ENCODE results near the gene CTSE.

Gene CTSE

GRCh38 chr1:206030191-206030590, 6.5 kb upstream of the CTSE start:
- DNase-seq, result peak; percentile 2
- no peak overlapping the region for H3K4me3 ChIP-seq (ENCODE audit: low read depth, low read length)
- peaks cover 21% of the 10 kb centered on the region for H3K27me3 ChIP-seq (ENCODE audit: insufficient read depth, low read depth, severe bottlenecking)
- no peak for TF ChIP-seq CTCF (IDR thresholded peaks at IDR 0.05; ENCODE audit: low read depth, low read length)
- H3K36me3 ChIP-seq, result no peaks in the 10 kb centered on the region
- H3K27ac ChIP-seq, result no peak overlapping the region
- H3K9me3 ChIP-seq (ENCODE audit: severe bottlenecking), result peaks cover 3% of the 10 kb centered on the region

- Histone ChIP-seq H3K9me3 (ENCODE audit: severe bottlenecking) (peaks cover 3% of the 10 kb centered on the region), H3K36me3 (no peaks in the 10 kb centered on the region), H3K27ac (no peak overlapping the region), H3K27me3 (ENCODE audit: insufficient read depth, low read depth, severe bottlenecking) (peaks cover 16% of the 10 kb centered on the region), H3K4me3 (ENCODE audit: low read depth, low read length) (no peak overlapping the region)
- TF ChIP-seq CTCF (IDR thresholded peaks at IDR 0.05; ENCODE audit: low read depth, low read length), result no peak
- DNase-seq, result peak; percentile 8
Observed at GRCh38 chr1:206029484-206029883, 5.8 kb upstream of the CTSE start.

GRCh38 chr1:206025283-206025820, 1.7 kb upstream of the CTSE start:
- peak; percentile 2 for DNase-seq
- Histone ChIP-seq H3K36me3 (no peaks in the 10 kb centered on the region), H3K9me3 (ENCODE audit: severe bottlenecking) (no peaks in the 10 kb centered on the region), H3K27ac (no peak overlapping the region), H3K4me3 (ENCODE audit: low read depth, low read length) (no peak overlapping the region), H3K27me3 (ENCODE audit: insufficient read depth, low read depth, severe bottlenecking) (peaks cover 50% of the 10 kb centered on the region)
- TF ChIP-seq CTCF (IDR thresholded peaks at IDR 0.05; ENCODE audit: low read depth, low read length), result no peak

- peaks cover 52% of the 10 kb centered on the region for H3K27me3 ChIP-seq (ENCODE audit: insufficient read depth, low read depth, severe bottlenecking)
- no peak overlapping the region for H3K4me3 ChIP-seq (ENCODE audit: low read depth, low read length)
- TF ChIP-seq CTCF (IDR thresholded peaks at IDR 0.05; ENCODE audit: low read depth, low read length), result no peak
- no peaks in the 10 kb centered on the region for H3K9me3 ChIP-seq (ENCODE audit: severe bottlenecking)
- no peaks in the 10 kb centered on the region for H3K36me3 ChIP-seq
- DNase-seq, result peak; percentile 10
- no peak overlapping the region for H3K27ac ChIP-seq
Observed at GRCh38 chr1:206022766-206023165, 929 bp downstream of the CTSE start.

GRCh38 chr1:206021626-206022365, 1.9 kb downstream of the CTSE start:
- Histone ChIP-seq H3K27me3 (ENCODE audit: insufficient read depth, low read depth, severe bottlenecking) (peaks cover 52% of the 10 kb centered on the region), H3K9me3 (ENCODE audit: severe bottlenecking) (no peaks in the 10 kb centered on the region), H3K36me3 (no peaks in the 10 kb centered on the region), H3K4me3 (ENCODE audit: low read depth, low read length) (no peak overlapping the region), H3K27ac (no peak overlapping the region)
- no peak for TF ChIP-seq CTCF (IDR thresholded peaks at IDR 0.05; ENCODE audit: low read depth, low read length)
- DNase-seq, result peak; percentile 4

Data from WERI-Rb-1 (cell line).